Skeletal muscle cell (primary cell): ENCODE results near the gene LRP6.
"Not testable (repeated sequence)": the region's sequence is repeated elsewhere in the genome, so short reads cannot be mapped to it uniquely, and the experiment has no call there.

Experiments used
- DNase-seq: peaks from one replicate; pipeline ENCODE4 v3.0.0-alpha.2; 2010; ENCODE audit warnings: low read depth
- H3K4me3 ChIP-seq: 2 replicates; pipeline ENCODE4 v1.5.1; 2011; ENCODE audit warnings: low read depth, mild to moderate bottlenecking, control low read depth, low read length, moderate library complexity

The LRP6 gene

GRCh38 chr12:12194206-12194605 is 72.6 kb downstream of the LRP6 start:
- H3K4me3 ChIP-seq, result no peak overlapping the region
- DNase-seq, result peak; percentile 16

- H3K4me3 ChIP-seq, result no peak overlapping the region
- DNase-seq, result no peak
Observed at GRCh38 chr12:12191008-12191407, 75.8 kb downstream of the LRP6 start.

- DNase-seq, result no peak
- H3K4me3 ChIP-seq, result no peak overlapping the region
Observed at GRCh38 chr12:12190087-12190809, 76.6 kb downstream of the LRP6 start.

- no peak overlapping the region for H3K4me3 ChIP-seq
- DNase-seq, result no peak
Observed at GRCh38 chr12:12185414-12185813, 81.4 kb downstream of the LRP6 start.

- peak; percentile 11 for DNase-seq
- no peak overlapping the region for H3K4me3 ChIP-seq
Observed at GRCh38 chr12:12182703-12183365, 84.0 kb downstream of the LRP6 start.

- DNase-seq, result no peak
Observed at GRCh38 chr12:12181511-12181910, 85.3 kb downstream of the LRP6 start.

GRCh38 chr12:12180575-12180974 is 86.3 kb downstream of the LRP6 start:
- no peak overlapping the region for H3K4me3 ChIP-seq
- no peak for DNase-seq

More at GRCh38 chr12:12181511-12181910, 85.3 kb downstream of the LRP6 start:
- no peak overlapping the region for H3K4me3 ChIP-seq

GRCh38 chr12:12180136-12180535 is 86.7 kb downstream of the LRP6 start:
- H3K4me3 ChIP-seq, result no peak overlapping the region
- DNase-seq, result no peak

- no peak overlapping the region for H3K4me3 ChIP-seq
- DNase-seq, result no peak
Observed at GRCh38 chr12:12178559-12178958, 88.3 kb downstream of the LRP6 start.

GRCh38 chr12:12176402-12176801 is 90.4 kb downstream of the LRP6 start:
- DNase-seq, result no peak
- H3K4me3 ChIP-seq, result no peak overlapping the region

GRCh38 chr12:12171991-12172511 is 94.8 kb downstream of the LRP6 start:
- no peak overlapping the region for H3K4me3 ChIP-seq
- DNase-seq, result peak; percentile 64

- DNase-seq, result no peak
- no peak overlapping the region for H3K4me3 ChIP-seq
Observed at GRCh38 chr12:12167847-12168246, 99.0 kb downstream of the LRP6 start.

GRCh38 chr12:12166751-12167150 is 100.1 kb downstream of the LRP6 start:
- H3K4me3 ChIP-seq, result no peak overlapping the region
- no peak for DNase-seq

- peak; percentile 10 for DNase-seq
- H3K4me3 ChIP-seq, result no peak overlapping the region
Observed at GRCh38 chr12:12159988-12160387, 106.9 kb downstream of the LRP6 start.

- no peak for DNase-seq
- no peak overlapping the region for H3K4me3 ChIP-seq
Observed at GRCh38 chr12:12158858-12159257, 108.0 kb downstream of the LRP6 start.

- no peak overlapping the region for H3K4me3 ChIP-seq
- no peak for DNase-seq
Observed at GRCh38 chr12:12157424-12157823, 109.4 kb downstream of the LRP6 start.

- no peak for DNase-seq
- no peak overlapping the region for H3K4me3 ChIP-seq
Observed at GRCh38 chr12:12156828-12157227, 110.0 kb downstream of the LRP6 start.

GRCh38 chr12:12156116-12156515 is 110.7 kb downstream of the LRP6 start:
- no peak overlapping the region for H3K4me3 ChIP-seq
- no peak for DNase-seq

GRCh38 chr12:12153596-12153995 is 113.2 kb downstream of the LRP6 start:
- DNase-seq, result no peak
- no peak overlapping the region for H3K4me3 ChIP-seq

GRCh38 chr12:12147111-12147510 is 119.7 kb downstream of the LRP6 start:
- no peak for DNase-seq
- H3K4me3 ChIP-seq, result no peak overlapping the region

GRCh38 chr12:12144531-12144930 is 122.3 kb downstream of the LRP6 start:
- H3K4me3 ChIP-seq, DNase-seq: not testable (repeated sequence)
